Parathyroid adenoma (tissue), 2 donors: ENCODE data around the gene MYO3B.

Source experiments
- H2AFZ ChIP-seq: fragments of 300-600 bp; sonication (generic); one replicate; pipeline ENCODE4 v1.7.0; 2017; ENCODE audit warnings: antibody characterized with exemption, mild to moderate bottlenecking
- H3K27ac ChIP-seq: fragments of 300-600 bp; sonication (generic); one replicate; pipeline ENCODE4 v1.7.0; 2017
- H3K27me3 ChIP-seq: fragments of 300-600 bp; sonication (generic); one replicate; pipeline ENCODE4 v1.7.0; 2017; ENCODE audit warnings: low read length; ENCODE audit not compliant: control insufficient read depth, insufficient read depth
- H3K36me3 ChIP-seq: fragments of 300-600 bp; sonication (generic); one replicate; pipeline ENCODE4 v1.7.0; 2017; ENCODE audit warnings: low read length; ENCODE audit not compliant: control insufficient read depth, insufficient read depth
- H3K4me1 ChIP-seq: fragments of 300-600 bp; sonication (generic); one replicate; pipeline ENCODE4 v1.7.0; 2017; ENCODE audit warnings: control low read depth
- H3K4me2 ChIP-seq: fragments of 300-600 bp; sonication (generic); one replicate; pipeline ENCODE4 v1.7.0; 2017; ENCODE audit warnings: low read length
- H3K4me3 ChIP-seq: fragments of 300-600 bp; sonication (generic); one replicate; pipeline ENCODE4 v1.7.0; 2017; ENCODE audit warnings: low read depth, low read length
- H3K79me2 ChIP-seq: fragments of 300-600 bp; sonication (generic); one replicate; pipeline ENCODE4 v1.7.0; 2017; ENCODE audit warnings: control low read depth
- H3K9ac ChIP-seq: fragments of 300-600 bp; sonication (generic); one replicate; pipeline ENCODE4 v1.7.0; 2017; ENCODE audit warnings: mild to moderate bottlenecking
- H3K9me3 ChIP-seq: fragments of 300-600 bp; sonication (generic); one replicate; pipeline ENCODE4 v1.7.0; 2017; ENCODE audit warnings: low read length; ENCODE audit not compliant: control insufficient read depth
- CTCF ChIP-seq: fragments of 300-600 bp; sonication (generic); IDR thresholded peaks from one replicate; pipeline ENCODE4 v1.7.0; 2017; ENCODE audit warnings: antibody characterized with exemption, mild to moderate bottlenecking
- donor health status: primary hyperparathyroidism.

MYO3B gene

DNA sequence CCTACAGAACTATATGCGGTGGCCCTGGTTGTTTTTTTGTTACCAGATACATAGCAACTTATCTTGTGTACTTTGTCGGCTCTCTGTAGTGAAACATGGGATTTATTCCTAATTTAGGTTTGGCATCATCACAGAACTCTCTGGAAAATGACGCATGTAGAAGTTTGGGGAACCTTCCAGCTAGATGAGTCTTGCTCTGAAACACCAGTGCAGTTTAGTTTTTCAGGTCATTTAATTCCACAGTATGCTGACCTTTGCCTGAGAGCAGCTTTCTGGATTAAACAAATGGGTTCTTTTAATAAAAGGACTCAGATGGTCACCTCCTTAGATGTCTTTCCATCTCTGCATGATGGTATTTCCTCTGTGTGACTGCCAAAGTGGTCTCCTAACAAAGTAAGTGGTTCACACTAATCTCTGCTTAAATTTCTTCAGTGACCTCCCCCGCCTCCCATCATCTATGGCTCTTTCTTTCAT is 39.9 kb downstream of the MYO3B start:
- no peak overlapping the region for H3K4me2 ChIP-seq
- H3K9me3 ChIP-seq: no peaks in the 10 kb centered on the region
- no peak overlapping the region for H2AFZ ChIP-seq
- TF ChIP-seq CTCF: no peak
- no peaks in the 10 kb centered on the region for H3K79me2 ChIP-seq
- no peak overlapping the region for H3K27ac ChIP-seq
- no peak overlapping the region for H3K4me3 ChIP-seq
- no peaks in the 10 kb centered on the region for H3K27me3 ChIP-seq
- H3K4me1 ChIP-seq: no peaks in the 10 kb centered on the region
- no peak overlapping the region for H3K9ac ChIP-seq
- no peaks in the 10 kb centered on the region for H3K36me3 ChIP-seq

DNA sequence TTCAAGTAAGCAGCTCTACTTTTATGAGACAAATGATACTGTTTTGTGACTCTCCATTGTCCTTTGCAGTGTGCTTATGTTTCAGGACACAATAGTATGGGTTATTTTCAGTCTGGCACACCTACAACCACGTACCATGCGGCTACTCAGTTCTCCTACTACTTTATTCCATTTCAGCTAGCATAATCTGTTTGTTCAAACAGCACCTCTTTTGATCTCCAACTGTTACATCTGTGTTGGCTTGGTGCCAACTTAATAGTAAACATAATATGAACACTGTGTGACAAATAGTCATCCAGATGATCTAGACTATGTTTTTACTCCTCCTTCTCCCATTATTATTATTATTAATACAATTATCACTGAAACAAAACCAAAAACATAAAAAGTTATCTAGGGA is 40.5 kb downstream of the MYO3B start:
- Histone ChIP-seq H3K4me2 (no peak overlapping the region), H3K79me2 (no peaks in the 10 kb centered on the region), H2AFZ (no peak overlapping the region), H3K9me3 (no peaks in the 10 kb centered on the region), H3K4me3 (no peak overlapping the region), H3K36me3 (no peaks in the 10 kb centered on the region), H3K9ac (no peak overlapping the region), H3K27ac (no peak overlapping the region), H3K4me1 (no peaks in the 10 kb centered on the region), H3K27me3 (no peaks in the 10 kb centered on the region)
- TF ChIP-seq CTCF: no peak

DNA sequence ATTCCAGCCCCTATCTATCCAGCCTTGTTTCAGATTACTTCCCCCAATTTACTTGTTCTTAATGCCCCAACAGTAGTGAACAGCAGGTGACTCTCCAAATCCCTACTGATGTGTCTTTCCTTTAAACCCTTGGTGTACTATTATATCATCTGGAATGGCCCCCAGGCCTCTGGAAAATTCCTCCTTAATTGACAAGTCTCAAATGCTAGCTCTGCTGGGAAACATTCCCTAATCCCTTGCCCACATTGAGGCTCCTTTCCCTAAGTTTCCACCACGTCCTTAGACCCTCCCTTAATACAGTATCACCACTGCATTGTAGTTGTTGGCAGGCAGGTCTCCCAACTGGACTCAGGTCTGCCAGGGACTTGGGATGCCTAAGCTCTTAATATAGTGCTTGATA is 41.0 kb downstream of the MYO3B start:
- H3K4me3 ChIP-seq: no peak overlapping the region
- H3K4me1 ChIP-seq: no peaks in the 10 kb centered on the region
- no peak overlapping the region for H3K4me2 ChIP-seq
- no peaks in the 10 kb centered on the region for H3K27me3 ChIP-seq
- no peak overlapping the region for H3K9ac ChIP-seq
- H3K79me2 ChIP-seq: no peaks in the 10 kb centered on the region
- no peak overlapping the region for H3K27ac ChIP-seq
- H3K9me3 ChIP-seq: no peaks in the 10 kb centered on the region
- TF ChIP-seq CTCF: no peak
- no peaks in the 10 kb centered on the region for H3K36me3 ChIP-seq
- no peak overlapping the region for H2AFZ ChIP-seq

- Histone ChIP-seq H2AFZ (peak overlapping the region; percentile 41), H3K9me3 (no peaks in the 10 kb centered on the region), H3K79me2 (no peaks in the 10 kb centered on the region), H3K4me3 (no peak overlapping the region), H3K9ac (no peak overlapping the region), H3K27me3 (no peaks in the 10 kb centered on the region), H3K36me3 (no peaks in the 10 kb centered on the region), H3K4me2 (no peak overlapping the region), H3K27ac (no peak overlapping the region), H3K4me1 (no peaks in the 10 kb centered on the region)
- TF ChIP-seq CTCF: no peak
Observed at GRCh38 chr2:170221317-170222288, 43.7 kb downstream of the MYO3B start.
